ENCODE measurements around the gene APBA3. TPM values are rescaled to one million over a fixed set of nuclear protein-coding genes. Genes with fewer than 3 reads are reported as not detected.

The APBA3 gene
- polyA plus RNA-seq, 1 experiment: 12.4 TPM

DNA sequence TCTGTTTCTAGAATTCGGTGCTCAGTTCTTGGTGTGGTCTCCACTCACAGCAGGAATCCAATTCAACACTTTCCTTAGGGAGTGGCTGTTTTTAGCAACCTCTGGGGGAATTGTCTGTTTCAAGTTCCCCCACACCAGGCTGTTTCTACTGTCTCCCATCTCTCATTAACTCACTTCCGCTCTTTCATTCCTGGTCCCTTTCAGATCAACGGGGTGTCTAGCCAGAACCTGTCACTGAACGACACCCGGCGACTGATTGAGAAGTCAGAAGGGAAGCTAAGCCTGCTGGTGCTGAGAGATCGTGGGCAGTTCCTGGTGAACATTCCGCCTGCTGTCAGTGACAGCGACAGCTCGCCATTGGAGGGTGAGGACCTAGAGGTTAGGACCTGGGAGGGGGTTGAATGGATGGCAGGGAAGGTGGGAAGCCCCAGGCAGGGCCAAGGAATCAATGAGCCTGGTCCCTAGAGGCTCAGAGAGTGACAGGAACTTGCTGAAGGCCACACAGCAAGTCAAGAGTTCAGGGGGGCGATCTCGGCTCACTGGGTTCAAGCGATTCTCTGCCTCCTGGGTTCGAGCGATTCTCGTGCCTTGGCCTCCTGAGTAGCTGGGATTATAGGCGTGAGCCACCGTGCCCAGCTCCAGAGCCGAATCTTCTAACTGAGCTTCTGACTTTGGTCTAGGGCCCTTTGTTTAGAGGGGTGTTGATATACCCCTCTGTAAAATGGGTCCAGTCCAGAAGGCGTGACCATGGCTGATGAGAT is 27.8 kb downstream of the APBA3 start:
- H3K36me3 ChIP-seq (ENCODE audit: control insufficient read depth, insufficient read depth, low read length): no peaks in the 10 kb centered on the region
- ChIA-PET POLR2A (no interaction called here), CTCF (interaction anchor here (1.1 to 1.4 kb wide), 2 partner anchors 15 to 34 kb away, joined by 3 read pairs; partner anchors contain the start of gene PIP5K1C)
- H3K4me3 ChIP-seq (ENCODE audit: low read depth, low read length): no peak overlapping the region
- DNase-seq (ENCODE audit: low read depth): no peak
- H3K27me3 ChIP-seq (ENCODE audit: control insufficient read depth, insufficient read depth, low read length): no peaks in the 10 kb centered on the region
- no peak for TF ChIP-seq CTCF (IDR thresholded peaks at IDR 0.05; ENCODE audit: insufficient read depth, low read depth, low read length)

DNA sequence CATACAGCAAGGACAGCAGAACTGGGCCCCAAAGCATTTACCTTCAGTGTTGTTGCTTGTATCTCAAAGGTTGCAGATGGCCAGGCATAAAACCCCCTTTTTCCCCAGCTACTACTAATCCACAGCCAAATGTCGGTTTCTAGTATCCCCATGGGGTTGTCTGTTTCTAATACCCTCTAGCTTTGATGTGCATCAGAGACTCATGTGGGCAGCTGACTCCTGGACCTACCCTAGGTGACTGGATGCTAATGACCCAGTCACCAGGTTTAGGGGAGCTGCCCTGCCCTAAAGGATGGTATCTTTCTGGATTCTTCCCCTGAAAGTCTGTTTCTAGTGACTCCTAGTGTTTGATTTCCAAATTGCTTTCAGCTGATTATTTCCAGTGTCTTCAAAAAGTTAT is 29.4 kb downstream of the APBA3 start:
- H3K4me3 ChIP-seq (ENCODE audit: low read depth, low read length): no peak overlapping the region
- no peaks in the 10 kb centered on the region for H3K36me3 ChIP-seq (ENCODE audit: control insufficient read depth, insufficient read depth, low read length)
- no peaks in the 10 kb centered on the region for H3K27me3 ChIP-seq (ENCODE audit: control insufficient read depth, insufficient read depth, low read length)
- TF ChIP-seq CTCF (IDR thresholded peaks at IDR 0.05; ENCODE audit: insufficient read depth, low read depth, low read length): no peak
- DNase-seq (ENCODE audit: low read depth): no peak
- ChIA-PET CTCF (interaction anchor here (0.6 to 1.8 kb wide), 2 partner anchors 13 to 403 kb away, joined by 3 to 12 read pairs; no protein-coding TSS in a partner anchor), POLR2A (no interaction called here)

DNA sequence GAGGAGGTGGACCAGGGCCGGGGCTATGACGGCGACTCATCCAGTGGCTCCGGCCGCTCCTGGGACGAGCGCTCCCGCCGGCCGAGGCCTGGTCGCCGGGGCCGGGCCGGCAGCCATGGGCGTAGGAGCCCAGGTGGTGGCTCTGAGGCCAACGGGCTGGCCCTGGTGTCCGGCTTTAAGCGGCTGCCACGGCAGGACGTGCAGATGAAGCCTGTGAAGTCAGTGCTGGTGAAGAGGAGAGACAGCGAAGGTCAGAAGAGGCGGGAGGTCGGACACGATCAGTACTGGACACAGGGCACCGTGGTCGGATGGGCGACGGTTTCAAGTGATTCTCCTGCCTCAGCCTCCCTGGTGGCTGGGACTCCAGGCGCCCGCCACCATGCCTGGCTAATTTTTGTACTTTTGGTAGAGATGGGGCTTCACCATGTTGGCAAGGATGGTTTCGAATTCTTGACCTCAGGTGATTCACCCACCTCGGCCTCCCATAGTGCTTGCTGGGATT is 31.0 kb downstream of the APBA3 start:
- H3K27me3 ChIP-seq (ENCODE audit: control insufficient read depth, insufficient read depth, low read length): 0 out of 2 replicates have a peak, but pooled peaks cover 2% of the 10 kb centered on the region
- no peaks in the 10 kb centered on the region for H3K36me3 ChIP-seq (ENCODE audit: control insufficient read depth, insufficient read depth, low read length)
- CTCF ChIA-PET: interaction anchor here (1.4 kb wide), 1 partner anchor 10 kb away, joined by 4 read pairs; no protein-coding TSS in a partner anchor
- TF ChIP-seq CTCF (IDR thresholded peaks at IDR 0.05; ENCODE audit: insufficient read depth, low read depth, low read length): no peak
- POLR2A ChIA-PET: no interaction called here
- H3K4me3 ChIP-seq (ENCODE audit: low read depth, low read length): no peak overlapping the region
- DNase-seq (ENCODE audit: low read depth): no peak

GRCh38 chr19:3725640-3726310 is 35.7 kb downstream of the APBA3 start:
- TF ChIP-seq CTCF (IDR thresholded peaks at IDR 0.05; ENCODE audit: insufficient read depth, low read depth, low read length): no peak
- ChIA-PET CTCF (no interaction called here), POLR2A (interaction anchor here (0.6 kb wide), 1 partner anchor 9 kb away, joined by 9 read pairs; no protein-coding TSS in a partner anchor)
- Histone ChIP-seq H3K4me3 (ENCODE audit: low read depth, low read length) (no peak overlapping the region), H3K27me3 (ENCODE audit: control insufficient read depth, insufficient read depth, low read length) (peaks cover 19% of the 10 kb centered on the region), H3K36me3 (ENCODE audit: control insufficient read depth, insufficient read depth, low read length) (no peaks in the 10 kb centered on the region)
- no peak for DNase-seq (ENCODE audit: low read depth)

DNA sequence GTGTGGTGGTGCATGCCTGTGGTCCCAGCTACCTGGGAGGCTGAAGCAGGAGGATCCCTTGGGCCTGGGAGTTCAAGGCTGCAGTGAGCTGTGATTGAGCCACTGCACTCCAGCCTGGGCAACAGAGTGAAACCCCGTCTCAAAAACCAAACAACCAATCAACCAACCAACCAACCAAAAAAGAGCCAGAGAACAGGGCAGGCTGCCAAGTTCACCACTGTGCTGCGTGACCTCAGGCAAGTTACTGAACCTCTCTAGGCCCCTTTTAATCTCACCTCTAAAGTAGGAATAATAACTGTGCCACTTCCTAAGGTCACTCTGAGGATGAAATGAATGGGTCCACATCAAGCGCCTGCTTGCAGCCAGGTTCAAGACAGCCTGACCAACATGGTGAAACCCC is 36.4 kb downstream of the APBA3 start:
- peaks cover 19% of the 10 kb centered on the region for H3K27me3 ChIP-seq (ENCODE audit: control insufficient read depth, insufficient read depth, low read length)
- DNase-seq (ENCODE audit: low read depth): no peak
- H3K36me3 ChIP-seq (ENCODE audit: control insufficient read depth, insufficient read depth, low read length): no peaks in the 10 kb centered on the region
- ChIA-PET POLR2A (no interaction called here), CTCF (no interaction called here)
- H3K4me3 ChIP-seq (ENCODE audit: low read depth, low read length): no peak overlapping the region
- no peak for TF ChIP-seq CTCF (IDR thresholded peaks at IDR 0.05; ENCODE audit: insufficient read depth, low read depth, low read length)
